Activated naive CD4-positive, alpha-beta T cell treated with anti-CD3 and anti-CD28 coated beads, Interleukin-2, amount 50 U/mL, for 24 hours (primary cell): Measurements from ENCODE around the gene PGAP6.

Source experiments
- H3K27ac Mint-ChIP-seq: one replicate; pipeline ENCODE4 v1.8.0; 2021; ENCODE audit warnings: mild to moderate bottlenecking, mixed read lengths
- H3K27me3 Mint-ChIP-seq: one replicate; pipeline ENCODE4 v1.8.0; 2021; ENCODE audit warnings: mixed read lengths
- H3K36me3 Mint-ChIP-seq: one replicate; pipeline ENCODE4 v1.8.0; 2021; ENCODE audit warnings: mixed read lengths
- H3K4me1 Mint-ChIP-seq: one replicate; pipeline ENCODE4 v1.8.0; 2021; ENCODE audit warnings: mixed read lengths
- H3K4me3 Mint-ChIP-seq: one replicate; pipeline ENCODE4 v1.8.0; 2021; ENCODE audit warnings: mild to moderate bottlenecking, mixed read lengths
- H3K9me3 Mint-ChIP-seq: one replicate; pipeline ENCODE4 v1.8.0; 2021; ENCODE audit warnings: mixed read lengths

The PGAP6 gene

GRCh38 chr16:375212-375611 is 6.6 kb downstream of the PGAP6 start:
- Mint-ChIP-seq H3K27ac (no peak overlapping the region), H3K36me3 (no peaks in the 10 kb centered on the region), H3K4me1 (peaks cover 20% of the 10 kb centered on the region), H3K27me3 (no peaks in the 10 kb centered on the region), H3K9me3 (no peaks in the 10 kb centered on the region), H3K4me3 (no peak overlapping the region)

DNA sequence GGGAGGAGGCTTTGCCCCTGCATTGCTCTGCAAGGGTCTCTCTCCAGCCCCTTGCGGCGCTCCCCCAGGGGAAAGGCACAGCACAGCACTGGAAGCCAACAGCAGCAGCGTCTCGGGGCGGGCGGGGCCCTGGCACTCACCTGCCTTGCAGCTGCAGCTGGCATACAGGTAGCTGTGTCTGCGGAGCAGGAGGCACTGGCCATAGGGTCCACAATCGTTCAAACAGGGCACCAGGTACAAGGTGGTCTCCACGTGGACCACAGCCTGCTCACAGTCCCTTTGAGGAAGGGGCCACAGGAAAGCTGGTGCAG is 7.2 kb downstream of the PGAP6 start:
- H3K27ac Mint-ChIP-seq, result no peak overlapping the region
- H3K9me3 Mint-ChIP-seq, result no peaks in the 10 kb centered on the region
- no peak overlapping the region for H3K4me3 Mint-ChIP-seq
- no peaks in the 10 kb centered on the region for H3K27me3 Mint-ChIP-seq
- H3K4me1 Mint-ChIP-seq, result peaks cover 20% of the 10 kb centered on the region
- H3K36me3 Mint-ChIP-seq, result no peaks in the 10 kb centered on the region

DNA sequence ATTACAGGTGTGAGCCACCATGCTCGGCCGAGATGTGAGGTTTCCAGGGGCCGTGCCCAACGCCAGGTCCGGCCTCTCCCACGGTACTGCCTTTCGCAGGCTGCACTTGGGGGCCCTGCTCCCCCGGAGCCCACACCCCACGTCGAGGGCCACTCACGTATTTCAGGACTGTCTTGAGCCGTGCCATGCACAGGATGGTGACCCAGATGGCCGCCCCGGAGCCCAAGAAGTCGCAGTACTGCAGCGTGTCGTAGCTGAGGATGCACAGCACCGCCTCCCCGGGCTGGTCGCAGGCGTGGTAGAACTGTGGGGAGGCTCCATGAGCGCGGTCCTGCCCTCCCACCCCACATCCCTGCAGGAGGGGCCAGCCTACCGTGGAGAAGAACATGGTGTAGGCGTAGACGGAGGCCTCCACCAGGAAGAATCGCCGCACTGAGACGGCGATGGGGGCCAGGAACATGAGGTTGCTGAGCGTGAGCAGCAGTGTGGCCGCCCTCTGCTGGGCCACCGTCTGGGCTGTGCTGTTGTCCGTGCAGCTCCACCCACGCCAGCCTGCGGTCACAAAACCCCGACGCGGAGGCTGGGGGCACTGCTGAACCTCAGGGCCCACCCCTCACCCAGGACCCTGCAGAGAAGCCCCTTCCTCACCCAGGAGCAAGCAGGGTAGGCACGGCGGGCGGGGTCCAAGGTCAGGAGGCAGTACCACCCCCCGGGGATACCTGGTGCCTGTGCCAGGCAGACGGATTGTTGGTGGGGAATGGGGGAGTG is 7.7 kb downstream of the PGAP6 start:
- Mint-ChIP-seq H3K9me3 (no peaks in the 10 kb centered on the region), H3K36me3 (no peaks in the 10 kb centered on the region), H3K27ac (no peak overlapping the region), H3K27me3 (no peaks in the 10 kb centered on the region), H3K4me1 (peaks cover 22% of the 10 kb centered on the region), H3K4me3 (no peak overlapping the region)

- Mint-ChIP-seq H3K27me3 (no peaks in the 10 kb centered on the region), H3K36me3 (no peaks in the 10 kb centered on the region), H3K4me1 (peaks cover 21% of the 10 kb centered on the region), H3K9me3 (no peaks in the 10 kb centered on the region), H3K4me3 (no peak overlapping the region), H3K27ac (no peak overlapping the region)
Measured at GRCh38 chr16:373020-373598, 8.7 kb downstream of the PGAP6 start.

- H3K4me3 Mint-ChIP-seq, result no peak overlapping the region
- no peaks in the 10 kb centered on the region for H3K9me3 Mint-ChIP-seq
- H3K4me1 Mint-ChIP-seq, result peaks cover 21% of the 10 kb centered on the region
- no peak overlapping the region for H3K27ac Mint-ChIP-seq
- H3K27me3 Mint-ChIP-seq, result no peaks in the 10 kb centered on the region
- no peaks in the 10 kb centered on the region for H3K36me3 Mint-ChIP-seq
Measured at GRCh38 chr16:372302-372983, 9.3 kb downstream of the PGAP6 start.

- Mint-ChIP-seq H3K27ac (no peak overlapping the region), H3K27me3 (no peaks in the 10 kb centered on the region), H3K4me1 (peaks cover 21% of the 10 kb centered on the region), H3K4me3 (no peak overlapping the region), H3K36me3 (no peaks in the 10 kb centered on the region), H3K9me3 (no peaks in the 10 kb centered on the region)
Measured at GRCh38 chr16:371515-372301, 10.1 kb downstream of the PGAP6 start.

DNA sequence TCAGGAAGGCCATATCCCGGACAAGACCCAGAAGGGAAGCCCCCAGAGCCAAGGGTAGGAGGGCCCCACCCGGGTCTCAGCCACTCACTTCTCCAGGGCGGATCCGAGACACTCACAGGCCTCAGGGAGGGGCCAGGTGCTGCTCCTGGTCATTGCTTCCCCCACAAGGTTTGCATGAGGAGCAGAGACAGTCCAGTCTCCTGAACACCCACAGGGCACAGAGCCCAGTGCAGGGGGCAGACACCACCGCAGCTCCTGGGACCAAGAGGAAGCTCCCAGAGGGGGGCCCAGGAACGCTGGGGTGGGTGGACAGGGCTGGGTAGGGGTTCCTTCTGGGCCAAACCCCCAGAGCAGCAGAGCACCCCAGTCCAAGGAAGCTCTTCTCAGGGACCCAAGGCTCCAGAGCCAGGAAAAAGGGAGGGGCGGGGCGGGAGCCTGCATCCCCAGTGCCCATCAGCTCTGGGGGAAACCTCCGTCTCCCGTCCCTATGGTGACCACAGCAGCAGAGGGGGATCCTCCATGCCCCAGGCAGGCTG is 10.7 kb downstream of the PGAP6 start:
- peaks cover 21% of the 10 kb centered on the region for H3K4me1 Mint-ChIP-seq
- H3K36me3 Mint-ChIP-seq, result no peaks in the 10 kb centered on the region
- peak overlapping the region; percentile 84 for H3K4me3 Mint-ChIP-seq
- no peaks in the 10 kb centered on the region for H3K27me3 Mint-ChIP-seq
- no peaks in the 10 kb centered on the region for H3K9me3 Mint-ChIP-seq
- H3K27ac Mint-ChIP-seq, result peak overlapping the region; percentile 94

DNA sequence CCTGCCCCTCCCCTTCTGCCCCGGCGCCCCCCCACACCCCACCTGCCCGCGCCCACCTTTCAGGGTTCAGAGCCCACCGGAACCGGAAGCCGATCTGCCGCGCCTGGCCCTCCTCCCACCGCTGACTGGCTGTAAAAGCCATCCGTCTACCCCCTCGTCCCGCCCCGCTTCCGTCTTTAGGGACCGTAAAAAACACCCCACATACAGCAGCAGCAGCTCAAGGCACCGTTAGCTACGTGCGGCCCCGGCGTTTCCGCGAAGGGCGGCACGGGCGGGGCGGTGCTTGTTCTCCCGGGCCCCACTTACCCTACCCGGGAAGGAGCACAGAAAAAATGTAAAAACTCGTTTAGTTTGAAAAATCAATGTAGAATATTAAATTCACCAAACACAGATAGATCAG is 11.3 kb downstream of the PGAP6 start, which contains the start of gene MRPL28:
MRPL28 (minus strand) TSS at position 96 of the 400 bp plus-strand sequence. CDS start 320 bp downstream, outside the sequence.
- no peaks in the 10 kb centered on the region for H3K9me3 Mint-ChIP-seq
- H3K27ac Mint-ChIP-seq, result peak within 1 kb of the TSS; percentile 94
- peak within 1 kb of the TSS; percentile 84 for H3K4me3 Mint-ChIP-seq
- H3K36me3 Mint-ChIP-seq, result no peaks in the 10 kb centered on the region
- no peaks in the 10 kb centered on the region for H3K27me3 Mint-ChIP-seq
- peaks cover 21% of the 10 kb centered on the region for H3K4me1 Mint-ChIP-seq

DNA sequence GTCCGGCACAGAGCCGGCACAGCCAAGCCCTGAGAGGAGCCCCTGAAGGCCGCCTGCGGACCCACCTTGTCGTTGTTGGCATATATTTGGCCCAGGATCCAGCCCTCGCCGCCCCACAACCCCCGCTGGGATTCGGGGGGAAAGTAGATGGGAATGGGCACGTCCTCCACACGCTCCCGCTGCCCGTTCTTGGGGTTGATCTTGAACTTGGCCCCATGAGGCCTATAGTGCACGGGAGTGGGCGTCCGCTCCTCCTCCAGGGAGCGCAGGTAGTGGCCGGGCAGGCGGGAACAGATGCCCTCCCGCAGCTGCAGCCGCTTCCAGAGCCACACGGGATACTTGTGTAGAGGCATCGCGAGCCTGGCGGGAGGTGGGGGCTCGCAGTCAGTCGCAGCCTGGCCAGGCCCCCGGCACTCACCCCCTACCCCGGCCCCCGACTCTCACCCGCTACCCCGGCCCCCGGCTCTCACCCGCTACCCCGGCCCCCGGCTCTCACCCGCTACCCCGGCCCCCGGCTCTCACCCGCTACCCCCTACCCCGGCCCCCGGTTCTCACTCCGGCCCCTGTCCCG is 11.8 kb downstream of the PGAP6 start:
- Mint-ChIP-seq H3K4me1 (peaks cover 21% of the 10 kb centered on the region), H3K9me3 (no peaks in the 10 kb centered on the region), H3K4me3 (peak overlapping the region; percentile 84), H3K36me3 (no peaks in the 10 kb centered on the region), H3K27me3 (no peaks in the 10 kb centered on the region), H3K27ac (no peak overlapping the region)

DNA sequence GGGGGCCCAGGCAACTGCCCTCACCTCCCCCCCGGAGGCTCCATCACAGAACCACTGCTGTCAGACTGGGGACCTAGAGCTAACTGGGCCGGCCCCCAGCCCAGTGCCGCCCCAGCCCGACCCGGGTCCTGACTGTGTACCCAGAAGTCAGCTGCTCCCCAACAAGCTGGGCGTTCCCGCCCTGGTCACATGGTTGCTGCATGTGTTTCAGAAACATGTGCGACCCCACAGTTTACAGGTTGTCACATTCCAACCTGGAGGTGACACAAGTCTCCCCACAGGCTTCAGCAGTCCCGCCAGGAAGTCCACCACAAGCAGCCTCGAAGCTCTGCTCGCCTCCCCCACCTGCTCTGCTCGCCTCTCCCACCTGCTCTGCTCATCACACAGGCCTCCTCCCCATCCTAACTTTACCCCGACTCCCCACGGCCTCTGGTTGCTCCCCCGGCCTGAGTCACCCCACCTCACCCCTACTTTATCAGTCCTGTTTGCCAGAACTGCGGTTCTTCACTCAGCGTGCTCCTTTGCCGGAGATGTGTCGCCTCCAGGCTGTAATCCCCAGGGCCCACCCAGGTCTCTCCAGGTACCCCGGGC is 12.4 kb downstream of the PGAP6 start:
- no peak overlapping the region for H3K27ac Mint-ChIP-seq
- no peaks in the 10 kb centered on the region for H3K27me3 Mint-ChIP-seq
- peak overlapping the region; percentile 63 for H3K4me3 Mint-ChIP-seq
- no peaks in the 10 kb centered on the region for H3K9me3 Mint-ChIP-seq
- peaks cover 21% of the 10 kb centered on the region for H3K4me1 Mint-ChIP-seq
- no peaks in the 10 kb centered on the region for H3K36me3 Mint-ChIP-seq

DNA sequence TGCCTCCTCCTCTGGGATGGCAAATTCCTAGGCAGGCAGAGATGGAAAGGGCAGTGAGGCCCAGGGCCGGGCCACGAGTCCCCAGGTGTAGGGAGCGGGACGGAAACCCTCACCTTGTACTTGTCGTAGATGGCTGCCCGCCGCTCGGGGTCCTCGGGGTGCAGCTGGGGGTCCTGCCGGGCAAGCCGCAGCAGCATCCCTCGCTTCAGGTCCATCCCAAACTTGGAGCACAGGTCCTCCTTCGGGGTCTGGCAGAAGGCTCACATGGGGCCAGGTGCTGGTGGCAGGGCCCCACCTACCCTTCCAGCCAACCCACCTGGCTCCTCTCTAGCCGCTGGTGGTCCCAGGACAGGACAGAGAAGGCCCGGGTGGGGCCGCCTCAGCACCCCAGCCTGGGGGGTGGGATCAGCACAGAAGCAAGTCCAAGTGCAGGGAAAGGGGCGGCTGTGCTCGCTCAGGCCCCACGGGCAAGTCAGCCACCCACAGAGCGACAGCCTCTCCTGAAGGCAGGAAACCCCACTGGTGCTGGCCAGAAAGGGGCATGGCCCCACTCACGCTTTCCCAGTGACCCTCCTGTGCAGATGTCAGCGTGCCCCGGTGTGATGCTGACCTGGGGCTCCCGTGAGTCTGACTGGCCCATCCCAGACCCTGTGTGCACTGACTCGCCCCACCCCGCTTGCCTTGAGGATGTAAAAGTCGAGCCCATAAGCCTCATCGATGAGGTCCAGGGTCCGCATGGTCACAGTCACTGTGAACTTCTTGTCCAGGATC is 13.2 kb downstream of the PGAP6 start:
- Mint-ChIP-seq H3K4me3 (no peak overlapping the region), H3K4me1 (peaks cover 21% of the 10 kb centered on the region), H3K27ac (no peak overlapping the region), H3K36me3 (no peaks in the 10 kb centered on the region), H3K9me3 (no peaks in the 10 kb centered on the region), H3K27me3 (no peaks in the 10 kb centered on the region)

DNA sequence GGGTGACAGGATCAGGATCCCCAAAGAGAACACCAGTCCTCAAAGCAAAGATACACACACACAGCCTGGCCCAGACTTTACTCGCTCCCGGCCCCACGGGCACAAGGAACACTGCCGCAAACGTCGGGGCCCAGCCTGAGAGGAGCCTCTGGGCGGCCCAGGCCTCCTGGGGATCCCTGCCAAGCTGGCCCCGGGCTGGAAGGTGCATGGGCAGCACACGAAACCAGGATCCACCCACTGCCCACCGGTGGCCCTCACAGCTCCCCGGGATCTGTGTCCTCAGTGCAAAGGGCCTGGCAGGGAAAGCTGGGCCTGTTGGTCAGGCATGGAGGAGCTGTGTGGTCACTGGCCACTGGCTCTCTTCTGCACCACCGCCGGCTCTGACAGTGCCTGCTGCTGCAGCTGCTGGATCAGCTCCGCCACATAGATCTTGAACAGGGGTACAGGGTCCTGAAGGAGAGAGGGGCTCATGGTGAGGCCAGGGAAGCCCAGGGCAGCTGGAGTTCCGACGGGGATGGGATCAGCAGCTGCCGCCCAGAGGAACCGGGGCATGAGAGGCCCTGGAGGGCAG is 14.4 kb downstream of the PGAP6 start:
- Mint-ChIP-seq H3K27ac (no peak overlapping the region), H3K36me3 (no peaks in the 10 kb centered on the region), H3K4me3 (no peak overlapping the region), H3K4me1 (peaks cover 21% of the 10 kb centered on the region), H3K27me3 (no peaks in the 10 kb centered on the region), H3K9me3 (no peaks in the 10 kb centered on the region)

DNA sequence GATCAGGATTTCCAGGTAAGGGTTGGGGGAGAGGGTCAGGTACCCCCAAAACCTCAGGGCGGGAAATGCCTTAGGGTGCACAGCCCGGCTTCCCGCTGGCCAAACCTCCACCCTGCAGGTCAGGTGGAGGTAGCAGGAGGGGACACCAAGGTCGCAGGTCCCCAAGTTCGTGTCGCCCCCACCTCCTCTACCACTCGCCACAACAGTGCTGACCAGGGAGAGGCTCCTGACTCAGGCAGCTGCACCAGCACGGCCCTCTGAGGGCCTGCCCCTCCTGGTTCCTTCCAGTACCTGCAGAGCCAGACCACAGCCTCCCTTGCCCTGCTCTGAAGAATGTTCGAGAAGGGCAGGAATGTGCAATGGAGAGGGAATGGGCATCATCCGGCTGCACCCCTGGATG is 15.3 kb downstream of the PGAP6 start:
- Mint-ChIP-seq H3K36me3 (no peaks in the 10 kb centered on the region), H3K9me3 (no peaks in the 10 kb centered on the region), H3K4me1 (peaks cover 22% of the 10 kb centered on the region), H3K27me3 (no peaks in the 10 kb centered on the region), H3K4me3 (no peak overlapping the region), H3K27ac (no peak overlapping the region)
